NCI-H187 (cell line): ENCODE results near the gene KANSL1.
"Not testable (repeated sequence)": the region's sequence is repeated elsewhere in the genome, so short reads cannot be mapped to it uniquely, and the experiment has no call there.

Source experiments
- DNase-seq, 2 experiments: peaks; one replicate each; lab custom pipeline; 2025; lab: John Stamatoyannopoulos, UW

The KANSL1 gene

GRCh38 chr17:46193626-46194392 lies 580 bp upstream of the KANSL1 start:
- peak; percentile 57 to 76 for DNase-seq

DNA sequence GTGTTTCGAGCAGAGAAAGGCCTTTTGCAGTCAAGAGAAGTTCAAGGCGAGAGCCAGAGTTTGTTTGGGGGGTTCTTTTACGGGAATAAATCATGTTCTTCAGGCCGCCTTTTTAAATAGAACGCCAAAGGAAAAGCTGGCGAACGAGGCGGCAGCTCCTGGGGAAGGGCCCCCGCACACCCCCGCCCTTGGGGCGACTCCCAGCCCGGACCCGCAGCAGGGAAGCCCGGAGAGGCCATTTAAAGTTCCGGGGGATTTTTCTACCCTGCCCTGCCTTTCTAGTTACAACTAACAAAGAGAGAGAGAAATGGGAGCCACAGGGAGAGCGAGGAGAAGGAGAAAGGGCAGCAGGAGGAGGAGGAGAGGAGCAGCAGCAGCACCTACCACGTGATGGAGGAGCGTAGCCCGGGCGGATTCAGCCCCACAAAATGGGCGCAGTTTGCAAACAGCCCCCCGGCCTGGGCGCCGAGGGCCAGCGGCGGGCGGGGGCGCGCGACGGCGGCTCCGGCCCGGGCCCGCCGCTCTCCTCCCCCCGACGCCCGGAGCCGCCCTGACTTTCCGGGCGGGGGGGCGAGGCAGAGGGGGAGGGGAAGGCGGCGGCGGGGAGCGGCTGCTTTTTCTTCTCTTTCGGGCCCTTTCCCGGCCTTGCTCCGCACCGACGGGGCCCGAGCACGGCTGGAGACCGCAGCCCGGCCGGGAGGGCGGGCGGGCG lies 634 bp downstream of the KANSL1 start:
- DNase-seq: peak; percentile 11 to 18

- DNase-seq: no peak
These were observed 1.1 kb downstream of the KANSL1 start for GRCh38 chr17:46192189-46192438.

GRCh38 chr17:46191322-46192188 lies 1.7 kb downstream of the KANSL1 start:
- DNase-seq: no peak

DNA sequence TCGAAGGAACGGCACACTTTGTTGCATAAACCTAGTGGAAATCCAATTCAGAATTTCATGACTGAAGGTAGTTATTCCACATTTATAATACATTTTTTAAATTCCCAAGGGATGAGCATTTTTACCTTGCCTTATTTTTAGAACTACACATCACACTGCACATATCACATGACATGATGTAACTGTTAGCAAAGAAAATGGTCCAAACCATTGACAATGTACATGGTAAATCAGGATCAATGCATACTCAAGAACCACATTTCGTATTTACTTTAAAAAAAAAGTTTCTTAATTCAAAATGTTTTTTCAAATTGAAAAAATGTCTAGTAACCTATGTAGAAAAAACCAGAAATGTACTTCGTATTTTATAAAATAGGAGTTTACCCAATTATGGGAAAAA lies 2.5 kb downstream of the KANSL1 start:
- no peak for DNase-seq

DNA sequence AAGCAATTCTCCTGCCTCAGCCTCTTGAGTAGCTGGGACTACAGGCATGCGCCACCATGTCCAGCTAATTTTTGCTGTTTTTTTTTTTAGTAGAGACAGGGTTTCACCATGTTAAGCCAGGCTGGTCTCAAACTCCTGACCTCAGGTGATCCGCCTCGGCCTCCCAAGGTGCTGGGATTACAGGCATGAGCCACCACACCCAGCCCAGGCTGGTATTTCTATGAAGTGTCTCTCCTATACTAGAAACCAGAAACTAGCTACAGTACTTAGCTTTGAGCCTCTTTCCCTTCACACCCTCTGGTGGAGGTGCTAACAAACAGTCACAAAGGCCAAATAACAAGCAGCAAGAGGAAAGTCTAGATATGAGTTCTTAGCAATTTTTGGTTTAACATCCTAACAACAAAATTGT lies 6.4 kb downstream of the KANSL1 start:
- DNase-seq: not testable (repeated sequence)

- no peak for DNase-seq
These were observed 8.5 kb downstream of the KANSL1 start for GRCh38 chr17:46184696-46185095.

- DNase-seq: not testable (repeated sequence)
These were observed 9.8 kb downstream of the KANSL1 start for GRCh38 chr17:46183383-46183782.

GRCh38 chr17:46182961-46183360 lies 10.3 kb downstream of the KANSL1 start:
- DNase-seq: no peak

GRCh38 chr17:46181940-46182339 lies 11.3 kb downstream of the KANSL1 start:
- no peak for DNase-seq

GRCh38 chr17:46181316-46181715 lies 11.9 kb downstream of the KANSL1 start:
- not testable (repeated sequence) for DNase-seq

DNA sequence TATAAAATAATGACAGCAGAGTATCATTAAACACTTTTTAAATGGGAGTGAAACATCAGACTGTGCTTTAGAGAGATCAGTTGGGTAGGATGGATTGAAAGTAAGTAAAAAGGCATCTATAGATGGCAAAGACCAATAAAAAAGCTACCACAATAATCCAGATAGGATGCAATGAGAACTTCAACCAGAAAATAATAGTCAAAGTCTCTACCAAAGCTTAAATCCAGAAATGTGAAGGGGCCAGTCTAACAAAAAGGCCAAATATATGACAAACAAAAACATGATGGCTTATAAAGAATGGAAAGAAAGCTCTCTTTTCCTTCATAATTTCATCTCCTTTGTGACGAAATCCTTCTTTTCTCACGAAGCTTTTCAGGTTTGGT lies 12.3 kb downstream of the KANSL1 start:
- DNase-seq: no peak

DNA sequence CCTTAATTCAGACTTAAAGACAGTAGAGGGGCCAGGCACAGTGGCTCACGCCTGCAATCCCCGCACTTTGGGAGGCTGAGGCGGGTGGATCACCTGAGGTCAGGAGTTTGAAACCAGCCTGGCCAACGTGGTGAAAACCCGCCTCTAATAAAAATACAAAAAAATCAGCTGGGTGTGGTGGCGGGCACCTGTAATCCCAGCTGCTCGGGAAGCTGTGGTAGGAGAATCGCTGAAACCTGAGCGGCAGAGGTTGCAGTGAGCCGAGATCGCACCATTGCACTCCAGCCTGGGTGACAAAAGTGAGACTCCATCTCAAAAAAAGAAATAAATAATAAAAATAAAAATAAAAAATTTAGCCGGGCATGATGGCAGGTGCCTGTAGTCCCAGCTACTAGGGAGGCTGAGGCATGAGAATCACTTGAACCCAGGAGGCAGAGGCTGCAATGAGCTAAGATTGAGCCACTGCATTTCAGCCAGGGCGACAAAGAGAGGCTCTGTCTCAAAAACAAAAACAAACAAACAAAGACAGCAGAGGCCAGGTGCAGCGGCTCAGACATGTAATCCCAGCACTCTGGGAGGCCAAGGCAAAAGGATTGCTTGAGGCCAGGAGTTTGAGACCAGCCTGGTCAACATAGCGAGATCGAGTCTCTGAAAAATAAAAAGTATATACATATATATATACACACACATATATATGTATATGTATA lies 12.9 kb downstream of the KANSL1 start:
- DNase-seq: not testable (repeated sequence)

DNA sequence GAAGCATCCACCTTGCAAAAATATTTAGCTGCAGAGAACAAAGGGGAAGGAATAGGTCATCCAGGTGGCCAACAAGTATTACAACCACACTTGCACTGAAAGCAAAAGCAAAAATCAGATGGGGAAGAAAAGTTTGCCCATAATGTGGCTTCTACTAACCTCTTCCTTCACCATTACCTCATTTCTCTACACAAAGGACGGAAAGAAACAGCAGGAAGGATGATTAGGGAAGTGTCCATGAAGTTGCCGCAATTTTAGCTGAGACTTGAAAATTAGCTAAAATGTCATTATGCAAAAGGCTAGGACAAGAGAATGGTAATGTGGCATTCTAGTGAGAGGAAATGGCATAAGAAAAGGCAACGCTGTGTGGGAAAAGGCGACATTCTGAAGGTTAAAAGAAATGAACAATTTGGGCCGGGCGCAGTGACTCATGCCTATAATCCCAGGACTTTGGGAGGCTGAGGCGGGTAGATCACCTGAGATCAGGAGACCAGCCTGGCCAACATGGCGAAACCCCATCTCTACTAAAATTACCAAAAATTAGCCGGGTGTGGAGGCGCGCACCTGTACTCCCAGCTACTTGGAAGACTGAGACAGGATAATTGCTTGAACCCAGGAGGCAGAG lies 13.7 kb downstream of the KANSL1 start:
- no peak for DNase-seq

- DNase-seq: no peak
These were observed 14.5 kb downstream of the KANSL1 start for GRCh38 chr17:46178550-46179214.

DNA sequence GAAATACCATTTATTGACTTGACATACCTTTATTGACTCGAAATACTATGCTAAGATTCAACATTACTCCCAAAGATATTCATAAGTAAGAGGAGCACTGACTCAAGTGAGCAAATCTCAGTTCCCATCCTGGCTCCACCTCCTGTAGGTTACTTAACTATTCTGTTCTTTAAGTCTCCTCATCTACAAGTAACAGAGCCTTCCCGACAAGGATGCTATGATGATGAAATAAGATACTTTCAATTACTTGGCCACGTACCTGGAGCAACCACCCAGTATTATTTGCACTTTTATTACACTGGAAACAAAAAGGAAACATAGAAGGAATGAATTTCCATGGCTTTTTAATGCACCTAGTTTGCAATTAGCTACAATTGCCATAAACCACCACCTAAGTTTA lies 16.3 kb downstream of the KANSL1 start:
- DNase-seq: no peak

DNA sequence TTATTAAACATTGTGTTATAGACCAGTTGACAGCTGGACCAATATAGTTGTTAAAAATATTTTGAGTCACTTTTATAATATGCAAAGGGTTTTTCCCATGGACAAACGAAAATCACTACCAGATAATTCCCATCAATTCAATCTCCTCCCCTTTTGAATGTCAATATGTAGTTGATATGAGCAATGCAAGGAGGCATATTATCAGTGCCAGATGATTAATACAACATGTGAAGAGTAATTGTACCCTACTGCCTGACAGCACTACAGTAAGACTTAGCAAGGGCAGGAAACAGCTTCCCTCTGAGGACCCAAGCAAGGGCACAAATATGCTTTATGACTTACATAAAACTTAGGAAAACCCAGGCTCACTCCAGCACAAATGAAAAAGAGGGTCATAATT lies 17.3 kb downstream of the KANSL1 start:
- DNase-seq: no peak

- DNase-seq: no peak
These were observed 20.1 kb downstream of the KANSL1 start for GRCh38 chr17:46173153-46173552.

DNA sequence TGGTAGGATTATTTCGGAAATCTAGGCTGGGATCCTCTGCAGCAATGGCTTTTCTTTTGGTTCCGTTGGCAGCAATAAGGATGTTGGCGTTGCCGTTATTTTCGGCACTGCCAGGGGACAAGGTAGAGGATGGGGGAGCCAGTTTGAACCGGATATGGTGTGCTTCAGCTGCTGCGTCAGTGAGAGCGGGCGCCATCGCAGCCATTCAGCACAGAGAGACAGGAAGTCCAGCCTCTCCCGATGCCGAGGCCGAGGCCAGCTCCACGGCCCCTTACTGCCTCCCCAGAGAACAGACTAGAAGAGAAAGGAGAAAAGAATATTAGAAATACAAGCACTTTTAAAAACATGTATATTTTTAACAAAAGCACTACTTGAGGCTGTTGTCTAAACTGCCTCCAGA lies 21.3 kb downstream of the KANSL1 start:
- DNase-seq: no peak

- no peak for DNase-seq
These were observed 22.4 kb downstream of the KANSL1 start for GRCh38 chr17:46170639-46171429.
